ENCODE measurements around the gene SEMA3E. TPM values are rescaled to one million over a fixed set of nuclear protein-coding genes. Genes with fewer than 3 reads are reported as not detected.
A peak's percentile ranks its signal among the peaks of the same experiment; 100 is the strongest.

SEMA3E gene
- total and polyA plus RNA-seq, 8 donors = 2.1 to 38.0 (median 23.8) TPM

DNA sequence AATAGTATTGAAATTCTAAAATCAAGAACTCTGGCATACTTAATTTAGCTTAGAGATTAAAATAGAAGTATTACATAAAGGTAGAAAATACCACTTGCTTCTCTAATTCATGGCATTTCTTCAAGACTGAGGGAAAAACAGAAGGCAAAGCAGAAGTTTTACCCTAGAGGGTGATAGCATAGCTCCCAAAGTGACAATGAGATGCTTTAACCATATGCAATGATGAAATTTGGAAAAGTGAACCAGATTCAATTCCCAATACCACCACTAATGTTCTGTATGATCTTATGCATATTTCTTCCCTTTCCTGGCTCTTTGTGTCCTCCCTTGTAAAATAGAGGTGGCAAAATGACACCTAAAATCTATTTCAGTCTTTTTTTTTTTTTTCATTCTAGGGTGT, 260.5 kb downstream of the SEMA3E start:
- no peaks in the 10 kb centered on the region for H3K36me3 ChIP-seq
- H3K4me3 ChIP-seq = no peak overlapping the region
- TF ChIP-seq, protein P1, sequence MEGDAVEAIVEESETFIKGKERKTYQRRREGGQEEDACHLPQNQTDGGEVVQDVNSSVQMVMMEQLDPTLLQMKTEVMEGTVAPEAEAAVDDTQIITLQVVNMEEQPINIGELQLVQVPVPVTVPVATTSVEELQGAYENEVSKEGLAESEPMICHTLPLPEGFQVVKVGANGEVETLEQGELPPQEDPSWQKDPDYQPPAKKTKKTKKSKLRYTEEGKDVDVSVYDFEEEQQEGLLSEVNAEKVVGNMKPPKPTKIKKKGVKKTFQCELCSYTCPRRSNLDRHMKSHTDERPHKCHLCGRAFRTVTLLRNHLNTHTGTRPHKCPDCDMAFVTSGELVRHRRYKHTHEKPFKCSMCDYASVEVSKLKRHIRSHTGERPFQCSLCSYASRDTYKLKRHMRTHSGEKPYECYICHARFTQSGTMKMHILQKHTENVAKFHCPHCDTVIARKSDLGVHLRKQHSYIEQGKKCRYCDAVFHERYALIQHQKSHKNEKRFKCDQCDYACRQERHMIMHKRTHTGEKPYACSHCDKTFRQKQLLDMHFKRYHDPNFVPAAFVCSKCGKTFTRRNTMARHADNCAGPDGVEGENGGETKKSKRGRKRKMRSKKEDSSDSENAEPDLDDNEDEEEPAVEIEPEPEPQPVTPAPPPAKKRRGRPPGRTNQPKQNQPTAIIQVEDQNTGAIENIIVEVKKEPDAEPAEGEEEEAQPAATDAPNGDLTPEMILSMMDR (IDR thresholded peaks at IDR 0.05) = no peak
- no peaks in the 10 kb centered on the region for H3K27me3 ChIP-seq
- intact Hi-C loops (cut with DNase I) = no loop called here
- ATAC-seq = no peak
- peaks cover 0 to 2% of the 10 kb centered on the region in 2 donors for H3K9me3 ChIP-seq
- H3K27ac ChIP-seq = no peak overlapping the region
- no peak for DNase-seq
- H3K4me1 ChIP-seq = no peaks in the 10 kb centered on the region

GRCh38 chr7:83366629-83367028, 282.3 kb downstream of the SEMA3E start:
- H3K4me1 ChIP-seq = no peaks in the 10 kb centered on the region
- TF ChIP-seq, protein P1 (IDR thresholded peaks at IDR 0.05) = no peak
- no peak for DNase-seq
- H3K27ac ChIP-seq = no peak overlapping the region
- no peaks in the 10 kb centered on the region for H3K9me3 ChIP-seq
- H3K27me3 ChIP-seq = no peaks in the 10 kb centered on the region
- no peak overlapping the region for H3K4me3 ChIP-seq
- intact Hi-C loops (cut with DNase I) = no loop called here
- no peak for ATAC-seq
- H3K36me3 ChIP-seq = no peaks in the 10 kb centered on the region

DNA sequence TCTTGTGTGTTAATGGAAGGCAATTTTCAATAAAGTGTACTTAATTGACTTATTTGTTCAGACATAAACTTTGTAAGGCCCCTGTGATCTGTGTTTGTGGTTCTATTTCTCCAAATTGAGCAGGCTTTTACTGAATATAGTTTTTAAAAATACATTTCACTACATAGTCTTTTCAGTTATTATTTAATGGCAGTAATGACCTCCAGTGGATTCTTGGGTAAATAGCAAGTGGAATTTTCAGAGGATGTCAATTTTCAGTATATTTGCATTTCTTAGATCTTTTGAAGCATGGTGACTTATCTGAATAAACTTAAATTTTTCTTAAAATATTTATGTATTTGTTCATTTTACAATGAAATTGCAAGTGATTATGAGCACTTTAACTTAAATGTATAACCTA, 283.2 kb downstream of the SEMA3E start:
- no peak for ATAC-seq
- Histone ChIP-seq H3K4me1 (no peaks in the 10 kb centered on the region), H3K36me3 (no peaks in the 10 kb centered on the region), H3K27me3 (no peaks in the 10 kb centered on the region), H3K27ac (no peak overlapping the region), H3K9me3 (no peaks in the 10 kb centered on the region), H3K4me3 (no peak overlapping the region)
- intact Hi-C loops (cut with DNase I) = no loop called here
- DNase-seq = peak in 1 of 4 donors; percentile 7
- TF ChIP-seq, protein P1 (IDR thresholded peaks at IDR 0.05) = no peak

GRCh38 chr7:83362871-83363550, 285.9 kb downstream of the SEMA3E start:
- Histone ChIP-seq H3K27me3 (no peaks in the 10 kb centered on the region), H3K4me1 (no peaks in the 10 kb centered on the region), H3K4me3 (no peak overlapping the region), H3K9me3 (no peaks in the 10 kb centered on the region), H3K36me3 (no peaks in the 10 kb centered on the region), H3K27ac (no peak overlapping the region)
- DNase-seq = peak in 2 of 4 donors; percentile 60 to 68
- intact Hi-C loops (cut with DNase I) = no loop called here
- no peak for ATAC-seq
- TF ChIP-seq, protein P1 (IDR thresholded peaks at IDR 0.05) = no peak

- H3K9me3 ChIP-seq = no peaks in the 10 kb centered on the region
- TF ChIP-seq, protein P1 (IDR thresholded peaks at IDR 0.05) = no peak
- no peaks in the 10 kb centered on the region for H3K4me1 ChIP-seq
- H3K27ac ChIP-seq = no peak overlapping the region
- intact Hi-C loops (cut with DNase I) = no loop called here
- H3K36me3 ChIP-seq = no peaks in the 10 kb centered on the region
- no peaks in the 10 kb centered on the region for H3K27me3 ChIP-seq
- DNase-seq (no peak), ATAC-seq (no peak)
- H3K4me3 ChIP-seq = no peak overlapping the region
Observed at GRCh38 chr7:83359108-83359507, 289.8 kb downstream of the SEMA3E start.
